H1 (cell line): ENCODE results near the gene STK16. TPM values are rescaled to one million over a fixed set of nuclear protein-coding genes. Genes with fewer than 3 reads are reported as not detected.

ENCODE experiments used
- CBX8 ChIP-seq: fragments of 300-800, 300-1000 bp; sonication (generic); IDR thresholded peaks from 2 replicates; pipeline ENCODE4 v1.7.1; 2016; ENCODE audit warnings: low read depth, low read length, borderline replicate concordance
- KDM1A ChIP-seq: fragments of 200-600, 300-600 bp; sonication (generic); IDR thresholded peaks from 2 replicates; pipeline ENCODE4 v1.7.1; 2016; ENCODE audit warnings: mild to moderate bottlenecking, low read length, borderline replicate concordance
- polyA plus RNA-seq, 7 experiments: library from polyadenylated mRNA; depleted of rRNA in 3 of 7; stranded (reverse) in 5 of 7; unstranded in 2 of 7; fragments of >200 nt in 5 of 7; fragments of 200-250 nt in 2 of 7; gene quantifications; 1 replicate in 5 of 7; 2 replicates in 1 of 7; 4 replicates in 1 of 7; pipeline versions ENCODE4 v1.2.1 to v1.2.3, GENCODE V29; 2011 to 2013; ENCODE audit warnings: missing spikeins in 2 of 7, mixed read lengths in 2 of 7
- total RNA-seq: library from RNA; stranded (reverse); fragmentation: NEBNext Ultra II Directional; extraction: Animal tissue kit (Norgen Biotek cat#: 25700); gene quantifications from 2 replicates; pipeline ENCODE4 v1.2.1, GENCODE V29; 2021

The STK16 gene
- total and polyA plus RNA-seq, 2 of the 8 experiments (the other 6 are each of a cell fraction or from before 2014, with no cell fraction given) = 21.3 to 51.4 TPM

GRCh38 chr2:219270055-219270372, 24.7 kb downstream of the STK16 start (continued):
- TF ChIP-seq KDM1A (no peak), CBX8 (no peak)
